GM18867 (cell line): Measurements from ENCODE around the gene LDHD.

Source experiments
- ATAC-seq: cut with Tn5 transposase; IDR thresholded peaks from one replicate; pipeline ENCODE4 v1.9.1; 2021; ENCODE audit warnings: mild to moderate bottlenecking, moderate library complexity; ENCODE audit not compliant: unreplicated experiment

The LDHD gene

GRCh38 chr16:75083813-75084212, 32.8 kb downstream of the LDHD start:
- ATAC-seq, result no peak

GRCh38 chr16:75081179-75081859, 35.3 kb downstream of the LDHD start:
- ATAC-seq, result no peak

- no peak for ATAC-seq
Measured at GRCh38 chr16:75080205-75081029, 36.2 kb downstream of the LDHD start.

- no peak for ATAC-seq
Measured at GRCh38 chr16:75079346-75079926, 37.1 kb downstream of the LDHD start.

- no peak for ATAC-seq
Measured at GRCh38 chr16:75078886-75079285, 37.7 kb downstream of the LDHD start.

- ATAC-seq, result no peak
Measured at GRCh38 chr16:75075688-75076268, 40.8 kb downstream of the LDHD start.

GRCh38 chr16:75074920-75075687, 41.5 kb downstream of the LDHD start:
- peak; percentile 97 for ATAC-seq

GRCh38 chr16:75074304-75074793, 42.2 kb downstream of the LDHD start:
- ATAC-seq, result no peak

- no peak for ATAC-seq
Measured at GRCh38 chr16:75073545-75074303, 42.9 kb downstream of the LDHD start.

GRCh38 chr16:75072239-75072947, 44.2 kb downstream of the LDHD start:
- no peak for ATAC-seq

GRCh38 chr16:75071621-75072020, 45.0 kb downstream of the LDHD start:
- ATAC-seq, result no peak

GRCh38 chr16:75070012-75070841, 46.4 kb downstream of the LDHD start:
- ATAC-seq, result no peak

GRCh38 chr16:75068085-75069031, 48.2 kb downstream of the LDHD start:
- ATAC-seq, result no peak

- ATAC-seq, result no peak
Measured at GRCh38 chr16:75066861-75067447, 49.6 kb downstream of the LDHD start.

GRCh38 chr16:75065521-75066149, 50.9 kb downstream of the LDHD start:
- ATAC-seq, result no peak

GRCh38 chr16:75065149-75065505, 51.5 kb downstream of the LDHD start:
- no peak for ATAC-seq
